Thymus (tissue), 11 donors: ENCODE measurements around the gene ZDHHC1. TPM values are rescaled to one million over a fixed set of nuclear protein-coding genes. Genes with fewer than 3 reads are reported as not detected.

Experiments used
- DNase-seq, 9 donors: peaks; one replicate each; pipeline ENCODE4 v3.0.0-alpha.2; 2013; ENCODE audit warnings: low spot score in 9 of 9, low read depth in 6 of 9, missing footprints in 1 of 9
- H3K27ac ChIP-seq, 2 donors: one replicate each; pipeline ENCODE4 v1.5.1; 2013; ENCODE audit warnings: control low read depth in 1 of 2, low read depth in 1 of 2, low read length in 1 of 2, mild to moderate bottlenecking in 1 of 2, moderate library complexity in 1 of 2
- H3K27me3 ChIP-seq, 2 donors: one replicate each; pipeline ENCODE4 v1.5.1; 2013; ENCODE audit warnings: low read length in 1 of 2; ENCODE audit not compliant: control insufficient read depth in 2 of 2, insufficient read depth in 1 of 2
- H3K36me3 ChIP-seq, 2 donors: one replicate each; pipeline ENCODE4 v1.5.1; 2013; ENCODE audit warnings: low read length in 1 of 2, mild to moderate bottlenecking in 1 of 2, moderate library complexity in 1 of 2; ENCODE audit not compliant: control insufficient read depth in 2 of 2, insufficient read depth in 2 of 2
- H3K4me1 ChIP-seq, 2 donors: one replicate each; pipeline ENCODE4 v1.5.1; 2013; ENCODE audit warnings: low read length in 2 of 2; ENCODE audit not compliant: control insufficient read depth in 2 of 2, insufficient read depth in 2 of 2
- H3K4me3 ChIP-seq, 2 donors: one replicate each; pipeline ENCODE4 v1.5.1; 2013; ENCODE audit warnings: low read length in 2 of 2, control low read depth in 1 of 2, mild to moderate bottlenecking in 1 of 2
- H3K9me3 ChIP-seq, 2 donors: one replicate each; pipeline ENCODE4 v1.5.1; 2013; ENCODE audit warnings: low read length in 1 of 2, mild to moderate bottlenecking in 1 of 2; ENCODE audit not compliant: control insufficient read depth in 2 of 2, insufficient read depth in 1 of 2
- WGBS: extraction: QIAGEN DNeasy Blood & Tissue Kit; methylation state at CpG from one replicate; pipeline ENCODE4 v1.1.7; 2013; 5-methylcytosine and 5-hydroxymethylcytosine counted together
- polyA plus RNA-seq: library from polyadenylated mRNA; stranded (reverse); fragments of 200-250 nt; gene quantifications from one replicate; pipeline ENCODE4 v1.2.3, GENCODE V29; 2013
- total RNA-seq: library from RNA; stranded (reverse); fragments of 120-200 nt; gene quantifications from one replicate; pipeline ENCODE4 v1.2.4, GENCODE V29; 2013
- donor health status: healthy.

The ZDHHC1 gene
- total and polyA plus RNA-seq, 2 donors: 0.52 to 2.5 TPM

GRCh38 chr16:67444259-67445125, 28.2 kb upstream of the ZDHHC1 start:
- no peak for DNase-seq
- H3K36me3 ChIP-seq: peaks cover 44 to 50% of the 10 kb centered on the region in 2 donors

GRCh38 chr16:67443265-67443664, 27.0 kb upstream of the ZDHHC1 start:
- 96% methylated on average over 6 of the region's 6 CpGs for WGBS
- no peaks in the 10 kb centered on the region for H3K27me3 ChIP-seq
- H3K27ac ChIP-seq: no peak overlapping the region
- no peaks in the 10 kb centered on the region for H3K4me1 ChIP-seq
- H3K4me3 ChIP-seq: no peak overlapping the region
- H3K36me3 ChIP-seq: peaks cover 49 to 57% of the 10 kb centered on the region in 2 donors
- DNase-seq: no peak
- H3K9me3 ChIP-seq: no peaks in the 10 kb centered on the region

More at GRCh38 chr16:67444259-67445125, 28.2 kb upstream of the ZDHHC1 start:
- 95% methylated on average over 22 of the region's 22 CpGs for WGBS
- H3K27me3 ChIP-seq: no peaks in the 10 kb centered on the region
- H3K9me3 ChIP-seq: no peaks in the 10 kb centered on the region
- no peaks in the 10 kb centered on the region for H3K4me1 ChIP-seq
- H3K4me3 ChIP-seq: no peak overlapping the region
- H3K27ac ChIP-seq: no peak overlapping the region

GRCh38 chr16:67442581-67443255, 26.4 kb upstream of the ZDHHC1 start:
- Histone ChIP-seq H3K27ac (no peak overlapping the region), H3K4me3 (no peak overlapping the region), H3K36me3 (peaks cover 54 to 62% of the 10 kb centered on the region in 2 donors), H3K9me3 (no peaks in the 10 kb centered on the region), H3K27me3 (no peaks in the 10 kb centered on the region), H3K4me1 (no peaks in the 10 kb centered on the region)
- 97% methylated on average over 13 of the region's 13 CpGs for WGBS
- DNase-seq: no peak

- Histone ChIP-seq H3K27me3 (no peaks in the 10 kb centered on the region), H3K36me3 (peaks cover 55 to 66% of the 10 kb centered on the region in 2 donors), H3K4me1 (no peaks in the 10 kb centered on the region), H3K27ac (no peak overlapping the region), H3K4me3 (no peak overlapping the region), H3K9me3 (no peaks in the 10 kb centered on the region)
- DNase-seq: no peak
- 92% methylated on average over 5 of the region's 5 CpGs for WGBS
Observed at GRCh38 chr16:67441907-67442306, 25.6 kb upstream of the ZDHHC1 start.

GRCh38 chr16:67441271-67441753, 25.0 kb upstream of the ZDHHC1 start:
- no peaks in the 10 kb centered on the region for H3K9me3 ChIP-seq
- no peak overlapping the region for H3K27ac ChIP-seq
- H3K27me3 ChIP-seq: no peaks in the 10 kb centered on the region
- H3K4me1 ChIP-seq: no peaks in the 10 kb centered on the region
- no peak for DNase-seq
- WGBS: 77% methylated on average over 17 of the region's 17 CpGs
- H3K4me3 ChIP-seq: no peak overlapping the region
- H3K36me3 ChIP-seq: peaks cover 54 to 71% of the 10 kb centered on the region in 2 donors

GRCh38 chr16:67438824-67439393, 22.6 kb upstream of the ZDHHC1 start:
- no peaks in the 10 kb centered on the region for H3K4me1 ChIP-seq
- WGBS: 97% methylated on average over 19 of the region's 19 CpGs
- peaks cover 49 to 62% of the 10 kb centered on the region in 2 donors for H3K36me3 ChIP-seq
- H3K27ac ChIP-seq: no peak overlapping the region
- peaks cover 0 to 3% of the 10 kb centered on the region in 2 donors for H3K27me3 ChIP-seq
- no peak for DNase-seq
- no peaks in the 10 kb centered on the region for H3K9me3 ChIP-seq
- H3K4me3 ChIP-seq: no peak overlapping the region

GRCh38 chr16:67438098-67438791, 22.0 kb upstream of the ZDHHC1 start:
- H3K27me3 ChIP-seq: peaks cover 3 to 9% of the 10 kb centered on the region in 2 donors
- no peaks in the 10 kb centered on the region for H3K9me3 ChIP-seq
- H3K36me3 ChIP-seq: peaks cover 47 to 58% of the 10 kb centered on the region in 2 donors
- no peak for DNase-seq
- H3K4me1 ChIP-seq: no peaks in the 10 kb centered on the region
- WGBS: 97% methylated on average over 20 of the region's 20 CpGs
- no peak overlapping the region for H3K4me3 ChIP-seq
- no peak overlapping the region for H3K27ac ChIP-seq

GRCh38 chr16:67437513-67437912, 21.2 kb upstream of the ZDHHC1 start:
- WGBS: 93% methylated on average over 4 of the region's 4 CpGs
- Histone ChIP-seq H3K9me3 (no peaks in the 10 kb centered on the region), H3K36me3 (peaks cover 40 to 53% of the 10 kb centered on the region in 2 donors), H3K27ac (no peak overlapping the region), H3K4me1 (no peaks in the 10 kb centered on the region), H3K4me3 (no peak overlapping the region), H3K27me3 (peaks cover 10 to 16% of the 10 kb centered on the region in 2 donors)
- no peak for DNase-seq
